ENCODE data around the gene TSC22D2.

TSC22D2 gene

GRCh38 chr3:150446470-150446977 lies 38.4 kb downstream of the TSC22D2 start:
- Histone ChIP-seq H3F3A (ENCODE audit: low read depth) (0 out of 2 replicates have a peak, but pooled peaks cover 3% of the 10 kb centered on the region), H3K9ac (ENCODE audit: low read depth, low read length, poor library complexity, severe bottlenecking) (no peak overlapping the region), H3K4me1 (ENCODE audit: insufficient read depth, low read length, poor library complexity, severe bottlenecking) (peaks cover 12% of the 10 kb centered on the region), H3K27me3 (ENCODE audit: insufficient read depth, low read length, poor library complexity, severe bottlenecking) (no peaks in the 10 kb centered on the region), H2AFZ (ENCODE audit: low read length) (no peak overlapping the region), H3K4me2 (ENCODE audit: low read depth, low read length, poor library complexity, severe bottlenecking) (no peak overlapping the region), H3K4me3 (ENCODE audit: low read length, poor library complexity, severe bottlenecking) (no peak overlapping the region), H3K79me2 (ENCODE audit: insufficient read depth, low read length) (peaks cover 77% of the 10 kb centered on the region), H3K36me3 (ENCODE audit: insufficient read depth, low read length) (peaks cover 18% of the 10 kb centered on the region; the same call in 1 of the 2 replicates), H4K20me1 (ENCODE audit: insufficient read depth, low read length, poor library complexity, severe bottlenecking) (peaks cover 51% of the 10 kb centered on the region), H3K9me2 (replicated peaks; ENCODE audit: low read depth, low read length) (no peaks in the 10 kb centered on the region), H3K9me3 (ENCODE audit: insufficient read depth, low read depth, low read length) (no peaks in the 10 kb centered on the region)
- TF ChIP-seq, protein P1, sequence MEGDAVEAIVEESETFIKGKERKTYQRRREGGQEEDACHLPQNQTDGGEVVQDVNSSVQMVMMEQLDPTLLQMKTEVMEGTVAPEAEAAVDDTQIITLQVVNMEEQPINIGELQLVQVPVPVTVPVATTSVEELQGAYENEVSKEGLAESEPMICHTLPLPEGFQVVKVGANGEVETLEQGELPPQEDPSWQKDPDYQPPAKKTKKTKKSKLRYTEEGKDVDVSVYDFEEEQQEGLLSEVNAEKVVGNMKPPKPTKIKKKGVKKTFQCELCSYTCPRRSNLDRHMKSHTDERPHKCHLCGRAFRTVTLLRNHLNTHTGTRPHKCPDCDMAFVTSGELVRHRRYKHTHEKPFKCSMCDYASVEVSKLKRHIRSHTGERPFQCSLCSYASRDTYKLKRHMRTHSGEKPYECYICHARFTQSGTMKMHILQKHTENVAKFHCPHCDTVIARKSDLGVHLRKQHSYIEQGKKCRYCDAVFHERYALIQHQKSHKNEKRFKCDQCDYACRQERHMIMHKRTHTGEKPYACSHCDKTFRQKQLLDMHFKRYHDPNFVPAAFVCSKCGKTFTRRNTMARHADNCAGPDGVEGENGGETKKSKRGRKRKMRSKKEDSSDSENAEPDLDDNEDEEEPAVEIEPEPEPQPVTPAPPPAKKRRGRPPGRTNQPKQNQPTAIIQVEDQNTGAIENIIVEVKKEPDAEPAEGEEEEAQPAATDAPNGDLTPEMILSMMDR (conservative IDR thresholded peaks at IDR 0.05; ENCODE audit: low read length): no peak
- no peak for TF ChIP-seq EZH2phosphoT487 (IDR thresholded peaks at IDR 0.05; ENCODE audit: borderline replicate concordance)

GRCh38 chr3:150447084-150447483 lies 39.0 kb downstream of the TSC22D2 start:
- no peak overlapping the region for H2AFZ ChIP-seq (ENCODE audit: low read length)
- no peak overlapping the region for H3K4me2 ChIP-seq (ENCODE audit: low read depth, low read length, poor library complexity, severe bottlenecking)
- H3K36me3 ChIP-seq (ENCODE audit: insufficient read depth, low read length): peaks cover 14% of the 10 kb centered on the region; the same call in 1 of the 2 replicates
- no peaks in the 10 kb centered on the region for H3K27me3 ChIP-seq (ENCODE audit: insufficient read depth, low read length, poor library complexity, severe bottlenecking)
- no peak for TF ChIP-seq EZH2phosphoT487 (IDR thresholded peaks at IDR 0.05; ENCODE audit: borderline replicate concordance)
- TF ChIP-seq, protein P1 (conservative IDR thresholded peaks at IDR 0.05; ENCODE audit: low read length): no peak
- peaks cover 12% of the 10 kb centered on the region for H3K4me1 ChIP-seq (ENCODE audit: insufficient read depth, low read length, poor library complexity, severe bottlenecking)
- no peak overlapping the region for H3K9ac ChIP-seq (ENCODE audit: low read depth, low read length, poor library complexity, severe bottlenecking)
- H3K79me2 ChIP-seq (ENCODE audit: insufficient read depth, low read length): peaks cover 77% of the 10 kb centered on the region
- H4K20me1 ChIP-seq (ENCODE audit: insufficient read depth, low read length, poor library complexity, severe bottlenecking): peaks cover 52% of the 10 kb centered on the region
- no peak overlapping the region for H3K4me3 ChIP-seq (ENCODE audit: low read length, poor library complexity, severe bottlenecking)
- 0 out of 2 replicates have a peak, but pooled peaks cover 3% of the 10 kb centered on the region for H3F3A ChIP-seq (ENCODE audit: low read depth)
- H3K9me3 ChIP-seq (ENCODE audit: insufficient read depth, low read depth, low read length): no peaks in the 10 kb centered on the region
- H3K9me2 ChIP-seq (replicated peaks; ENCODE audit: low read depth, low read length): no peaks in the 10 kb centered on the region

DNA sequence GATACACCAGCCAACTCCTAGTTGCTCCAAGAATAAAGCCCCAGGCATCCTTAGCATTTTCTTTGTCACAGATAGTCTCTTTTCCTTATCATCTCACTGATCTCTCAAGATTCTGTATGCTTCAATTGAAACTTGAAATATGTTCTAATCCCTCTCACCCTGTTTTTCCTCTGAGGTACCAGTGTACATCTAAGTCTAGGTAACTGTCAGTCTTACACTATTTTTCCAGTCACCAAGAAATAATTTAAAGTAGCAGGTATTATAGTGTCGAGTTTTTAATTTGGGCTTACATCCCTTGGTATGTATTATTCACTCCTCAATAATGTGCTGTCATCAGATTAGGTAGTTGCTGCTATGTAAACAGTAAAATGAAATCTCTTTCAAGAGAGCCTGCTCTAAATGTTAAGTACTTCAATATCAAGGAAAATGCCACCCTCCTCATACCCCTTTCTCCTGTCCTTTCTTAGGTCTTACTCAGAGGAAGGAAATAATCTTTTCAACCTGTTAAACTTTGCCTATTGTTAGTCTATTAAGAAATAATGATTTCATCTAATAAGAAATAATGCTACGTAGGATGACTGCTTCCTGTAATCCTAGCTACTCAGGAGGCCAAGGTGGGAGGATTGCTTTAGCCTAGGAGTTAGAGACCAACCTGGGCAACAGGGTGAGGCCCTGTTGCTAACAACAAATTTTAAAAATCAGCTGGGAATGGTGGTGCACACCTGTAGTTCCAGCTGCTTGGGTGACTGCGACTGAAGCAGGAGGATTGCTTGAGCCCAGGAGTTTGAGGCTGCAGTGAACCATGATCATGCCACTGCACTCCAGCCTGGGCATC lies 39.8 kb downstream of the TSC22D2 start:
- TF ChIP-seq, protein P1 (conservative IDR thresholded peaks at IDR 0.05; ENCODE audit: low read length): no peak
- TF ChIP-seq EZH2phosphoT487 (IDR thresholded peaks at IDR 0.05; ENCODE audit: borderline replicate concordance): no peak
- H3K9ac ChIP-seq (ENCODE audit: low read depth, low read length, poor library complexity, severe bottlenecking): no peak overlapping the region

More for the DNA sequence above, 39.8 kb downstream of the TSC22D2 start:
- no peak overlapping the region for H2AFZ ChIP-seq (ENCODE audit: low read length)
- H3K27me3 ChIP-seq (ENCODE audit: insufficient read depth, low read length, poor library complexity, severe bottlenecking): no peaks in the 10 kb centered on the region
- peaks cover 52% of the 10 kb centered on the region for H4K20me1 ChIP-seq (ENCODE audit: insufficient read depth, low read length, poor library complexity, severe bottlenecking)
- no peak overlapping the region for H3K4me3 ChIP-seq (ENCODE audit: low read length, poor library complexity, severe bottlenecking)
- H3K4me1 ChIP-seq (ENCODE audit: insufficient read depth, low read length, poor library complexity, severe bottlenecking): peaks cover 12% of the 10 kb centered on the region
- H3K79me2 ChIP-seq (ENCODE audit: insufficient read depth, low read length): peaks cover 78% of the 10 kb centered on the region
- 0 out of 2 replicates have a peak, but pooled peaks cover 3% of the 10 kb centered on the region for H3F3A ChIP-seq (ENCODE audit: low read depth)
- H3K4me2 ChIP-seq (ENCODE audit: low read depth, low read length, poor library complexity, severe bottlenecking): no peak overlapping the region
- peaks cover 11% of the 10 kb centered on the region; the same call in 1 of the 2 replicates for H3K36me3 ChIP-seq (ENCODE audit: insufficient read depth, low read length)
- H3K9me3 ChIP-seq (ENCODE audit: insufficient read depth, low read depth, low read length): no peaks in the 10 kb centered on the region
- H3K9me2 ChIP-seq (replicated peaks; ENCODE audit: low read depth, low read length): no peaks in the 10 kb centered on the region
